DMS114 treated with DMSO at 0.1 percent for 48 hours (cell line): ENCODE data around the gene DRC3.
"Not testable (repeated sequence)": the region's sequence is repeated elsewhere in the genome, so short reads cannot be mapped to it uniquely, and the experiment has no call there.

ENCODE experiments used
- DNase-seq: peaks from one replicate; lab custom pipeline; 2025; ENCODE audit not compliant: unreplicated experiment; lab: John Stamatoyannopoulos, UW

DRC3 gene, protein sequence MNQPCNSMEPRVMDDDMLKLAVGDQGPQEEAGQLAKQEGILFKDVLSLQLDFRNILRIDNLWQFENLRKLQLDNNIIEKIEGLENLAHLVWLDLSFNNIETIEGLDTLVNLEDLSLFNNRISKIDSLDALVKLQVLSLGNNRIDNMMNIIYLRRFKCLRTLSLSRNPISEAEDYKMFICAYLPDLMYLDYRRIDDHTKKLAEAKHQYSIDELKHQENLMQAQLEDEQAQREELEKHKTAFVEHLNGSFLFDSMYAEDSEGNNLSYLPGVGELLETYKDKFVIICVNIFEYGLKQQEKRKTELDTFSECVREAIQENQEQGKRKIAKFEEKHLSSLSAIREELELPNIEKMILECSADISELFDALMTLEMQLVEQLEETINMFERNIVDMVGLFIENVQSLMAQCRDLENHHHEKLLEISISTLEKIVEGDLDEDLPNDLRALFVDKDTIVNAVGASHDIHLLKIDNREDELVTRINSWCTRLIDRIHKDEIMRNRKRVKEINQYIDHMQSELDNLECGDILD

DNA sequence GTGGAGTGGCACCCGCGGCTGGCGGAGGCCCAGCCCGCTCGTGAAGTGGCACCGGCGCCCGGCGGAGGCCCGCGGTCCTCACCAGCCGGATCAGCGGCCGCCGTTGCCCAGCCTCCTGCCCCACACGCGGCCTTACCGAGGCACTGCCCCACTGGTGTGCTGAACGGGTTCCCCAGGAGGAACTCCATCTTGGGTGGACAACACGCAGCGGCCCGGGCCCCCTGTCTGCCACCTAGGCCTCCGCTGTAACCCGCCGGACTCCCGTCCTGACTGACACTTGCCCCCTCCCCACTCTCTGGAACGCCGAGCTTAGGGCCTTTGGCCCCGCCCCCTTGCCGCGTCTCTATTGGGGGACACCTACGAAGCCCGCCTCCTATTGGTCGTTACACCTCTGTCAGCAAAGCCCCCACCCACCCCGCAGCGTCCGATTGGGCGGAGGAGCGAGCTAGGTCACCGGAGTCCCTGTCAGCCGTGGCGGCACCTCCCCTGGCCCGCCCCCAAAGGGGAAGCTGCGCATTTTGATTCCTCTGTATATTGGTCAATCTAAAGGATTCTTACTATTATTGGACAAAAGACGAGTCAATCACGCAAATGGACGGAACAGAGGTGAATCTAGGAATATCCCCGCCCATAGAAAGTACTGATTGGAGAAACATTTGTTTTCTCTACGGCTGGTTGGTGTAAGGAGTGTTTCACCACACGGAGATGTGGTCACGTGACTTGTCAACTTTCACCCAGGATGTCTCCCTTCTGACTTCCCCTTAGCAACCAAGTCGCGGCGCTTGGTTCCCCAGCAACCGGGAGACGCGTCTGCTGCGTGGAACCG lies at the start of gene DRC3, which contains the start of gene TOM1L2:
Gene DRC3, plus strand, starts transcription at position 737 of the 826 bp plus-strand sequence. CDS start 4,737 bp downstream, outside the sequence.
Gene TOM1L2, minus strand, starts transcription at position 275 of the 826 bp plus-strand sequence. Its CDS starts 87 bp downstream, at position 188.
- peak; percentile 89 for DNase-seq

GRCh38 chr17:17924131-17924856 lies 48.4 kb upstream of the DRC3 start:
- no peak for DNase-seq

DNA sequence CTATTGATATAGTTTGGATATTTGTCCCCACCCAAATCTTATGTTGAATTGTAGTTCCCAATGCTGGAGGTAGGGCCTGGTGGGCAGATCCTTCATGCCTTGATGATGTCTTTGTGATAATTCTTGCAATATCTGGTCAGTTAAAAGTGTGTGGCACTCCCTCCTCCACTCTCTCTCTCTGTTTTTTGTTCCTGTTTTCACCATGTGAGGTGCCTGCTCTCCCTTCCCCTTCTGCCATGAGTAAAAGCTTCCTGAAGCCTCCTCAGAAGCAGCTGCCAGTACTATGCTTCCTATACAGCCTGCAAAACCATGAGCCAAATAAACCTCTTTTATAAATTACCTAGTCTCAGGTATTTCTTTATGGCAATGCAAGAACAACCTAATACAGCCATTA lies 47.8 kb upstream of the DRC3 start:
- DNase-seq = no peak

GRCh38 chr17:17926036-17926435 lies 46.6 kb upstream of the DRC3 start:
- DNase-seq = no peak

GRCh38 chr17:17926840-17927449 lies 45.7 kb upstream of the DRC3 start:
- DNase-seq = no peak

DNA sequence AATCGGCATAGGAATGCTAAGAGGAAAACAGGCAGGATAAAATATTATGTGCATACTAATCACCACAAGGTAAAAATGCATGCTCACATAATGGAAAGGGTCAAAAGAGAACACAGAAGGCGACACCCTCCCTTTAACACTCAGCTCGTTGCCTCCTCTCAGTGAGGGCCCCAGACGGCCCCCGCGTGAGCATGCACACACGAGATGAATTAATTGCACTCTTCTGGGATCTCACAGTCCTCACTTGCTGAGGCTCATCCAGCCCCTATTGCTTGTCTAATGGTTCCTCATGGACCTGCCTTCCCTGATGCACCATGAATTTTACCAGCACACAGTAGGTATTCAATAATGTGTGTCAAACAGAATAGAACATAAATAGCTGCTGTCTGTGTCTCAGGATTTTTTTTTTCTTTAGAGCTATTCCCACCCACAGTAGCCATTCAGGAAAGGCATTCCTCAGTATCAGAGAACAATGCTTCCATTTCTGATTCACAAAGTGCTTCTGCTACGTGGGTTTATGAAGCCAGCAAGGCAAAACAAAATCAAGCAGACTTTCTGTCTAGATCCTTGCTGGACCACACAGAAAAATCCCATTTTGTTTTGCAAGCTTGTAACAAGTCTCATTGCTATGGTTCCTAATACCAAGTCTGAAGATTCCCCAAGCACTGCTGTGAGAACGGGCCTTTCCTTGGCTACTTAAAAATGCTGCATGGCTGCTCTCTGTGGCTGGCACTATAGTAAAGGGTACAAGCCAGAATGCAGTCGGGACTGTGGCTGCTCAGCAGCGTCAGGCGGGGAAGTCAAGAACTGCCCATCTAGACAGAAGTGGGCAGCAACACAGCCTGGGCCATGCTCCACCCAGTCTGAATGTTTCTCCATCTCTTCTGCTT lies 44.0 kb upstream of the DRC3 start:
- DNase-seq = no peak

GRCh38 chr17:17929655-17930380 lies 42.8 kb upstream of the DRC3 start:
- DNase-seq = no peak

DNA sequence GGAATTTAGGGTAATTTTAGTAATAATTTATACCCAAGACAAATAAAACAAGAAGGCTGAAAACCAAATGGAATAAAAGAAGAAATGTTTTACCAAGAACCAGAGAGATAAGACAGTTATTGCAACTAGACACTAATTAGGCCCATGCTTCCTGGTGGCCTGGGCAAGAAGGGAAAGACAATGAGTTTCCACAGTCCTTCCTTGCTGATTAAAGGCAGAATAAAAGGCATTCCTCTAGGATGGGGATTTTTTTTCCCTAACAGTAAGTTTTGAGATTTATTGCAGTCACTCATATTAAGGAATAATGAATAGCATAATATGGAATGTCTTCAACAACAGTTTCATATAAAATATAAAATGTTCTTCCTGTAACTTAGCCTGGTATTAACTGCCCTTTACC lies 42.0 kb upstream of the DRC3 start:
- DNase-seq = no peak

- DNase-seq = no peak
These were observed 41.5 kb upstream of the DRC3 start for GRCh38 chr17:17931159-17931558.

DNA sequence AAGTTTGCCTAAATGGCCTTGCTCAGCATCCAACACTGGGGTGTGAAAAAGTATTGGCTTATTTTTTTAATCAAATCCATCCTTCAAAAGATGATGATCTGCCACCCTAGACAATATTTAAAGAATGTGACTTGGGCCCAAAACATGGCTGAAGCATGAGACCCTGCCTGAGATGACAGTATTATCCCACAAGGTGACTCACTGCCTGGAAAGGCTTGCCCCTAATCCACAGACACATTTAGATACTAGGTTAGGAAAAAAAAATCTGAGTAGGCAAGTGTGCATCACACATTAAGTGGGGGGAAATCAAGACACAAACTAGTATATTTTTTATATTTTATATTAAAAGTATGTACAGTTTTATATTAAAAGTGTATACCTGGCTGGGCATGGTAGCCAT lies 38.9 kb upstream of the DRC3 start:
- DNase-seq = no peak

DNA sequence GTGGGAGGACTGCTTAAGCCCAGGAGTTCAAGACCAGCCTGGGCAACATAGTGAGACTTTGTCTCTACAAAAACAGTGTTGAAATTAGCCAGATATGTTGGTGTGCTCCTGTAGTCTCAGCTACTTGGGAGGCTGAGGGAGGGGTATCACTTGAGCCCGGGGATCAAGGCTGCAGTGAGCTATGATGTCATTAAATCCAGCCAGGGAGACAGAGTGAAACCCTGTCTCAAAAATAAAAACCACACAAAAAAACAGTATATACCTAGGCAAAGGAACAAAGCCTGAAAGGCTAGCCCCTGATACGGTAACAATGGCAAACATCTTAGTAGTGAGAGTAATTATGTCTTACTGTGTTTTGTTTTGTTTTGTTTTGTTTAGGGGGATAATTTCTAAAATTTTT lies 38.4 kb upstream of the DRC3 start:
- no peak for DNase-seq

GRCh38 chr17:17934806-17935205 lies 37.9 kb upstream of the DRC3 start:
- DNase-seq = no peak

GRCh38 chr17:17935321-17936271 lies 37.1 kb upstream of the DRC3 start:
- no peak for DNase-seq

GRCh38 chr17:17937201-17937853 lies 35.3 kb upstream of the DRC3 start:
- DNase-seq = no peak

GRCh38 chr17:17937958-17938357 lies 34.7 kb upstream of the DRC3 start:
- DNase-seq = no peak

DNA sequence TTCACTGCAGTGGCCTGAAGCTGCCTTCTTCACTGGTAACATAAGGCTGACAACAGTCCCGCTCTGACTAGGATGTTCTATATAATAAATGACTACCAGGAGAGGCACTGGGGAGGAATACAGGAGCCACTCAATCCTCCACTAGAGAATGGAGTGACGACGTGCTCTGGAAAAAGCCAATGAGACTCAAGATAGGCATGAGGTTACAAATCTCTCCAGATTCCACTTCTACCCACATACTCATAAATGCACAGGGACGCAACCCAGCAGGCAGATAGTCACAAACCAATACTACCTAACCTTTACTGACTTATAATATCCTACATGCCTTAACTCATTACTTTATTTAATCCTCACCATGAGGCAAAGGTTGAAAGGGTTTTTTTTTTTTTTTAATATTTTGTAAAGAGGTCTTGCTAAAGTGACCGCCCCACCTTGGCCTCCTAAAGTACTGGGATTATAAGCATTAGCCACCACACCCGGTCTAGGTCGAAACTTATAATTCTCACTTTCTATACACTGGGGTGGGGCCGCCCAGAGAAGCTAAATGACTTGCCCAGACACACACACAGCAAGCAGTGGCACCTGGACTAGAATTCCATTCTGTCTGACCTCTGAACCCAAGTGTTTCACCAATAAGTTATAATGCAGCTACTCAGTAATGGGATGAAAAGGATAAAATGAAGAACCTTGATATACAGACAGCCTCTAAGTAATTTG lies 34.1 kb upstream of the DRC3 start:
- DNase-seq = no peak

GRCh38 chr17:17939941-17940340 lies 32.7 kb upstream of the DRC3 start:
- DNase-seq = not testable (repeated sequence)
